Coronary artery (tissue), 2 donors: ENCODE data around the gene ERC2.

Source experiments
- DNase-seq: peaks from one replicate; pipeline ENCODE4 v3.0.0-alpha.2; 2017; ENCODE audit warnings: low spot score
- H3K27ac ChIP-seq, 2 donors: fragments of 200-600 bp; sonication (generic); one replicate each; pipeline ENCODE4 v1.5.1; 2016 to 2019
- H3K4me3 ChIP-seq: fragments of 200-600 bp; sonication (generic); 2 replicates; pipeline ENCODE4 v1.5.1; 2016; ENCODE audit warnings: mild to moderate bottlenecking, moderate library complexity
- TF ChIP-seq, protein P1 (sequence below): fragments of 200-600 bp; sonication (generic); IDR thresholded peaks from one replicate; pipeline ENCODE4 v1.5.1; 2019; ENCODE audit warnings: antibody characterized with exemption

ERC2 gene

DNA sequence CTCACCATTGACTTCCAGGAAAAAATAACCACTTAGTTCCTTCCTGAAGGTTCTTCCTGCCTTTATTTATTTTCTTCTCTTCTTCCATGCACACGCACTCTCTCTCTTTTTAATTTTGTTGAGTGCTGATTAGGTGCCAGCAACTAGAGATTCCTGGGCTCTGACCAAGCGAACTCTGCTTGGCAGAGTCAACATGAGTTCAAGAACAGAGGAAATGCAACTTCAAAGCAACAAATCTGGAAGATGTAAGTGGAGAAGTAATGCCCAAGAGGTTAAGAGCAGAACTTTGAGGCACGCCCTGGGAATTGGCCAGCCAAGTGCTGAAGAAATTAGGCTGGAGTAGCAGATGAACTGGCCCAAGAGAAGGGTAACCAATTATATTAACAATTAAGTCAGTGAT, 8.5 kb downstream of the ERC2 start:
- TF ChIP-seq, protein P1, sequence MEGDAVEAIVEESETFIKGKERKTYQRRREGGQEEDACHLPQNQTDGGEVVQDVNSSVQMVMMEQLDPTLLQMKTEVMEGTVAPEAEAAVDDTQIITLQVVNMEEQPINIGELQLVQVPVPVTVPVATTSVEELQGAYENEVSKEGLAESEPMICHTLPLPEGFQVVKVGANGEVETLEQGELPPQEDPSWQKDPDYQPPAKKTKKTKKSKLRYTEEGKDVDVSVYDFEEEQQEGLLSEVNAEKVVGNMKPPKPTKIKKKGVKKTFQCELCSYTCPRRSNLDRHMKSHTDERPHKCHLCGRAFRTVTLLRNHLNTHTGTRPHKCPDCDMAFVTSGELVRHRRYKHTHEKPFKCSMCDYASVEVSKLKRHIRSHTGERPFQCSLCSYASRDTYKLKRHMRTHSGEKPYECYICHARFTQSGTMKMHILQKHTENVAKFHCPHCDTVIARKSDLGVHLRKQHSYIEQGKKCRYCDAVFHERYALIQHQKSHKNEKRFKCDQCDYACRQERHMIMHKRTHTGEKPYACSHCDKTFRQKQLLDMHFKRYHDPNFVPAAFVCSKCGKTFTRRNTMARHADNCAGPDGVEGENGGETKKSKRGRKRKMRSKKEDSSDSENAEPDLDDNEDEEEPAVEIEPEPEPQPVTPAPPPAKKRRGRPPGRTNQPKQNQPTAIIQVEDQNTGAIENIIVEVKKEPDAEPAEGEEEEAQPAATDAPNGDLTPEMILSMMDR, result no peak
- Histone ChIP-seq H3K4me3 (no peak overlapping the region), H3K27ac (no peak overlapping the region)
- DNase-seq, result no peak

DNA sequence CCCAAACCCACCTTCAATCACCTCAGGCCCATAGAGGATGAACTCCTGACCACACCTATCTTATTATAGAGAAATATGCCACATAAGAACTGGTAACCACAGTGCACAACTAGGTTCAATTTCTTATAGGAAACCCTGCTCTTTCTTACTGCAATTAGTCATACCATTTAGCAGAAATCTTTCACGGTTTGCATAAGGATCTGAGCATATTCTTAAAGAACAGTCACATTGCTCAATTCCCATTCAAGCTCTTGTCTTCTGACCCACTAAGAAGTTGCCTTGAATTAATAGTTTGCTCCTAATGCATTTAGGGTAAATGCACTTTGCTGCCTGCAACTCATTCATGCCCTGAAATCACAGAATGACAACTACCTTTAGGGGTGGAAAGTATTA, 9.2 kb downstream of the ERC2 start:
- TF ChIP-seq, protein P1, result no peak
- DNase-seq, result no peak
- no peak overlapping the region for H3K27ac ChIP-seq
- H3K4me3 ChIP-seq, result no peak overlapping the region

DNA sequence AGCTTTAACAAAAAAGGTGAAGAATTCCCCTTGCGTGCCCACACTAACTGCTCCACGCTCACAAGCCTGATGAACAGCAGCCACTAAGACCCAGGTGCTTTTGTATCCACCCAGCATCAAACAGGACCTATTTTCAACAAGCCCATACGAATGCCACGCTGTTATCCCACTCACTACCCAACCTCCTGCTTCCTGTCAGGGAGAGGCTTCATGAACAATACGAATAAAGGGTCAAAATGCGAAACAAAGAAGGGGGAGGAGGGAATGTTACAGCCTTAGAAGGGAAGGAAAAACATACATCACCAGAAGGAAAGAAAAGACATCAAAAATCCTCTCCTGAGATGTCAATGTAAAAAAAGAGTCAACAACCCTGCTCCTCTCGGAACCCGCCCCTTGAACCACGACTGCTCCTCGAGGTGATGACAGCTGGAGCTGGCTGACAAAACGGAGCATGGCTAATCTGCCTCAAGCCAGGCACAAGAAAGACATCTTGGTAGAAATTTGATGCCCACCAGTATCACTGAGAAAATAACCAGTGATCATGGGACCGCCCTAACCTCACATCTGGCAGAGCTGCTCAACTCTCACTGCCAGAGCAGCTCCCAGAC, 9.7 kb downstream of the ERC2 start:
- H3K4me3 ChIP-seq, result no peak overlapping the region
- no peak overlapping the region for H3K27ac ChIP-seq
- DNase-seq, result no peak
- TF ChIP-seq, protein P1, result no peak

DNA sequence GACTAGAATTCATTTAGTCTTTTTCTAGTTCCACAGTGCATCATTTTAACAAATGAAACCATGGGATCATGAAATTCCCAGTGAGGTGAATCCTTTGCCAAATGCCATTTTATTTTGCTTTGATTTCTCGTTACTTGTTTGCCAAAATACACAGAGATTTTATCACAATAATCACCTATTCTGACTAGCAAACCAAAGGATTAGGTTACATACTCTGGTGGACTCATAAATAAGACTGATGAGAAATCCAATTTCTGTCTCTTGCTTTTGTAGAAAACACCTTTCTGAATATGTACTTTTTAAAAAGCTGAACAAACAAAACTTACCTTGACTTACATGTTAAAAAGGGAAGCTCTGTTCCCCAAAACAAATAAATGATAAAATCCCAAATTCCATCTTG, 12.2 kb downstream of the ERC2 start:
- no peak for DNase-seq
- TF ChIP-seq, protein P1, result no peak
- H3K4me3 ChIP-seq, result no peak overlapping the region
- H3K27ac ChIP-seq, result no peak overlapping the region

DNA sequence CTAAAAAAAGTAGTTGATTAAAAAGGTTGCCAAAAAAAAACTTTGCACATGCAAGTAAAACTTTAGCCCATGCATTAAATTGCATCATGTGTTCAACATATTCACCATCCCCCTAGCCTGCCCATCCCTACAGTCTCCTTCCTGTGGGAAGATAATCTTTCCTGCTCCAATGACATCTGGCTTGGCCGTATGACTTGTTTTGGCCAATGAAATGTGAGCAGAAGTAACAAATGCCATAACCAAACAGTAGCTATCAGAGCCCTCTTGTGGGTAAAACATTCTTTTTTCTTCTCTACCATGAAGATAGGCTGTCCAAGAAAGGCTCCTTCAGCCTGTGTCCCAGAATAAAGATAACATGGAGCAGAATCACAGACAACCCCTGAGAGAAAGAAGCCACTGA, 15.3 kb downstream of the ERC2 start:
- Histone ChIP-seq H3K27ac (no peak overlapping the region), H3K4me3 (no peak overlapping the region)
- TF ChIP-seq, protein P1, result no peak
- no peak for DNase-seq

DNA sequence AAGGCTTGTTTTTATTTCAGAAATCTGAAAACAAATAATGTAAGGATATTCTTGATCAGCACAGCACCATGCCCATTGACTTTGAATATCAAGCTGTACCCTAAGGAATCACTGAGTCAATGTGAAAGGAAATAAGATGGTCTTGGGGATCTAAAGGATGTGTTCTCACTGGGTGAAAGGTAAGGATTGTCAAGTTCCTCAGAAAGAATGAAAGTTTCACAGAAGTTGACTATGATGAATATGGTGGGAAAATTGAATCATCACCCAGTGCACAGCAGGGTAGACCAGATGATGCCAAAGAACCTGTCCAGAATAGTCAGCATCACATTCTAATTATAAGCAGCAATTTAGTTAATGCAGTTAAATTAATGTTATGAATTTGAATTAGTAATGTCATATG, 16.2 kb downstream of the ERC2 start:
- Histone ChIP-seq H3K27ac (no peak overlapping the region), H3K4me3 (no peak overlapping the region)
- TF ChIP-seq, protein P1, result no peak
- DNase-seq, result no peak

DNA sequence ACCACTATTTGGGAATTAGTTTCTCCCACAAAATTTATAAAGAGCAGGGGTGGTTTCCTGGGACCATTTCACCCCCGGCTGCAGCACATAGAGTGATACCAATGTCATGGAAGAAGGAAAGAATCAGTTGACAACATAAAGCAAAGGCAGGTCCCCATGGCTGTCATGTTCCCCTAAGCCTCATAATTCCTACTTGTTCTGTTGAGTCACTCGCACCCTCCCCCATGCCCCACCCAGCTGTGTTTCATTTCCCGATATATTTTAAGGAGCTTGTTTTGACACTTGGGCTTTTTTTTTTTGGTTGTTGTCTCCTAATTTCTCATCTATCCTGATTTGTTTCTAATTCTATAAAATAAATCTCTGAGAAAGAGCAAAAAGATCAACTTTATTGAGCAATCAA, 24.9 kb downstream of the ERC2 start:
- H3K4me3 ChIP-seq, result no peak overlapping the region
- DNase-seq, result no peak
- TF ChIP-seq, protein P1, result no peak
- H3K27ac ChIP-seq, result no peak overlapping the region
